ENCODE results near the gene TMEM271.

TMEM271 gene, protein sequence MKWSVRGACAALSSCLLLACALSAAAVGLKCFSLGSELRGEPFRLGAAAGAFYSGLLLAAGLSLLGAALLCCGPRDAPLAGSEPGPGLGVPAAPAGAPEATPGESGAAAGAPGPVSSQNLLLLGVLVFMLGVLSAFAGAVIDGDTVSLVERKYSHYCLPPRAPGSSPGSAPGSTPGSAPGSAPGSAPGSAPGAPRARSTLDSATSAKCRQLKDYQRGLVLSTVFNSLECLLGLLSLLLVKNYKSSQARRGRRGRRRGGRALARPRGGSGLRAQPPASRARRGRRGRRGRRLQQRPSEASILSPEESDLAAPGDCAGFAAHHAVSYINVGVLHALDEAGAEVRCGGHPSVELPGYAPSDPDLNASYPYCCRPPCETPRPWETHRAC
- long read RNA-seq, donor 1, result 0 reads
- long read RNA-seq, donor 2, result 0 reads
- long read RNA-seq, donor 3, result 0 reads
- long read RNA-seq, donor 4, result 0 reads
- long read RNA-seq, donor 5, partial matches to known transcripts, result 0 of 2 reads
- long read RNA-seq, donor 5, other reads (novel, unspliced or antisense), result 0 of 2 reads
- long read RNA-seq, donor 6, result 0 reads
- long read RNA-seq, donor 7, result 0 reads
- long read RNA-seq, donor 8, result 0 reads

DNA sequence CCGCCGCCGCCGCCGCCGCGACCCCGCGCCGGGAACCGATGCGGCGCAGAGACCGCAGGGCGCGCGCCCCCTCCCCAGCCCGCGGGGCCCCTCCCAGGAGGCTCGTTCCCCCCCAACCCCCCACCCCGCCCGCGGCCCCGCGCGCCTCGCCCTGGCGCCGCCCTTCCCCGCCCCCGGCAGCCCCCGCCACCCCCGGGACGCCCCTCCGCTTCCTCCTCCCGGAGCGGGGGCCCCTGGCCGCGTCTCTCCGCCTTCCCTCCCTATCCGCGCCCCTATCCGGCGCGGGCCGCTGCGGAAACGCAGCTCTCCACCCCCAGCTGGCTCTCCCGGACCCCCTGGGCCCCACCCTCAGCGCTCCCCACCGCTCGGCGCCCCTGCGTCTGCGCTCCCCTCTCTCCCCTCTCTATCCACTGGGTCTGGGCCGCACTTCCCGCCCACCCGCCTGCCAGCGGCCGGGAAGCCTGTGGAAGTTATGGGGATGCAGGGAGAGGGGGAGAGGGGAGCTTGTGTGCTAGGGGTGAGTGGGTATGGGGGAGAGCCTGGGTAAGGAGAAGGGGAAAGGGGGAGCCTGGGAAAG lies at the start of gene TMEM271:
Gene TMEM271, minus strand, starts transcription at position 51 of the 577 bp plus-strand sequence. CDS start 233 bp downstream, outside the sequence.
- no peak for DNase-seq

DNA sequence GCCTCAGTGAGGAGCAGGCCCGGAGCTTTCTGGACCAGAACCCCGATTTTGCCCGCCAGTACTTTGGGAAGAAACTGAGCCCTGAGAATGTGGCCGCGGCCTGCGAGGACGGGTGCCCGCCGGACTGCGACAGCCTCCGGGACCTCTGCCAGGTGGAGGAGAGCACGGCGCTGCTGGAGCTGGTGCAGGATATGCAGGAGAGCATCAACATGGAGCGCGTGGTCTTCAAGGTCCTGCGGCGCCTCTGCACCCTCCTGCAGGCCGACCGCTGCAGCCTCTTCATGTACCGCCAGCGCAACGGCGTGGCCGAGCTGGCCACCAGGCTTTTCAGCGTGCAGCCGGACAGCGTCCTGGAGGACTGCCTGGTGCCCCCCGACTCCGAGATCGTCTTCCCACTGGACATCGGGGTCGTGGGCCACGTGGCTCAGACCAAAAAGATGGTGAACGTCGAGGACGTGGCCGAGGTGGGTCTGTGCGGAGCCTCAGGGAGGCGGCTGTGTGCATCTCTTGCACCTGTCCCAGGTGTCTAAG lies 49.6 kb upstream of the TMEM271 start:
- DNase-seq, result no peak

DNA sequence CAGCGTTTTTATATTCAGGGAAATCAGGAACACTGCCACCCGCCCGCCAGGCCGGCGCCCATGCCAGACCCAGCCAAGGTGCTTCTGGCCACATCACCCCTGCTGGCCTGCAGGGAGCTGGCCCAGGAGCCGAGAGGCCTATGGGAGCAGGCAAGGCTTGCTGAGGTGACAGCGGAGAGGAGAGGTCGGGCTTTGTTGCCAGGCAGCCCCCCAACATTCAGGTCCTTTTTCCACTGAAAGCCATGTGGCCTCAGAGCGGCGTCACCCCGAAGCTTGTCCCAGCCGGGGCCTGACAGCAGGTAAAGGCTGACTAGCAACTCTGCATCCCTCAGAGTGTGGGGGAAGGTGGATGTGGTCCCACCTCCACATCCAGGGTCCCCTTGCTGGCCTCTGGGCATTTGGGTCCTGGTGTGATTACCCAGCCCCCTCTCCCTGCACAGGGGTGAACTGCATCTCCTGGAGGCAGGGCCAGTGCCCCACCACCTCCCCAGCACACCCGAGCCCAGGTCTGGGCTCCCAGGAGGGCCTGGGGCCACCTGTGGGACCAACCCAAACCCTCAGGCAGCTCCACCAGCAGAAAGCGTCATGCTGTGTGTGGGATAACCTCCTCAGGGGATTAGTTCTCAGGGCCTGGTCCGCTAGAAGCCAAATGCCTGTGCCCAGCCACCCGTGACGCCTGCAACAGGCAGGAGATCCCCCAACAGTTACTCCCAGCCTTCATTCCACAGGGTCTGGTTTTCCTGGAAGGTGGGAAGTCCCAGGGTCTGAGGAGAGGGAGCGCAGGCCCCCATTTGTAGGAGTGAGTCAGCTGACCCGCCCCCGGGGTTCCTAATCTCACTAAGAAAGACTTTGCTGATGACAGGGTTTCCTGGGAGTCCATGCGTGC lies 48.9 kb upstream of the TMEM271 start, which contains the start of gene PDE6B:
Gene PDE6B, plus strand, starts transcription at position 869 of the 886 bp plus-strand sequence. CDS start 54 bp downstream, outside the sequence.
- peak; percentile 69 for DNase-seq

DNA sequence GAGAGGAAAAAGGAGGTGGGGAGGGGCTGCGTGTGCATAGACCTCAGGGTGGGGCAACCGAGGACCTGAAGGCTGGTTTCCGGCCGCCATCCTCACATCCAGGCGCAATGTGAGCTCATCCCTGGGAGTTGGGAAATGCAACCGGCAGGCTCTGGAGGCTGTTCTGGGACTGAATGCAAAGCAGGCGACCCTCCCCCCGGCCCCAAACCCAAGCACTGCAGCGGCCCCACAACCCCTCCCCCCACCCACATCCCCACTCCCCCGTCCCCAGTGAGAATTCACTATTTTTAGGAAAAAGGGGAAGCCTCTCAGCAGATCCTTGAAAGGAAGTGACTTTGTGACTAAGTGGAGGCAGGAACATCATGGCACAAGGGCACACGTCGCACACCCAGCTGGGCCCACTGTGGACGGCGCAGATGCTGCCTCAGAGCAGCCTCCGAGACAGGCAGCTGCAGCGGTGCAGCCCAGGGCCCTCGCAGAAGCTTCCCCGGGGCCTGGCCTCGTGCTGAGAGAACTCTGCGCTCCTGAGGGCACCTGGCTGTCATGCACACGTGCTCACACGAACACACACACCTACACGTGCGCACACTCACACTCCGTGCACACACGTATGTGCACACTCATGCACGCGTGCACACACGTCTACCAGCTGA lies 47.9 kb upstream of the TMEM271 start:
- no peak for DNase-seq

DNA sequence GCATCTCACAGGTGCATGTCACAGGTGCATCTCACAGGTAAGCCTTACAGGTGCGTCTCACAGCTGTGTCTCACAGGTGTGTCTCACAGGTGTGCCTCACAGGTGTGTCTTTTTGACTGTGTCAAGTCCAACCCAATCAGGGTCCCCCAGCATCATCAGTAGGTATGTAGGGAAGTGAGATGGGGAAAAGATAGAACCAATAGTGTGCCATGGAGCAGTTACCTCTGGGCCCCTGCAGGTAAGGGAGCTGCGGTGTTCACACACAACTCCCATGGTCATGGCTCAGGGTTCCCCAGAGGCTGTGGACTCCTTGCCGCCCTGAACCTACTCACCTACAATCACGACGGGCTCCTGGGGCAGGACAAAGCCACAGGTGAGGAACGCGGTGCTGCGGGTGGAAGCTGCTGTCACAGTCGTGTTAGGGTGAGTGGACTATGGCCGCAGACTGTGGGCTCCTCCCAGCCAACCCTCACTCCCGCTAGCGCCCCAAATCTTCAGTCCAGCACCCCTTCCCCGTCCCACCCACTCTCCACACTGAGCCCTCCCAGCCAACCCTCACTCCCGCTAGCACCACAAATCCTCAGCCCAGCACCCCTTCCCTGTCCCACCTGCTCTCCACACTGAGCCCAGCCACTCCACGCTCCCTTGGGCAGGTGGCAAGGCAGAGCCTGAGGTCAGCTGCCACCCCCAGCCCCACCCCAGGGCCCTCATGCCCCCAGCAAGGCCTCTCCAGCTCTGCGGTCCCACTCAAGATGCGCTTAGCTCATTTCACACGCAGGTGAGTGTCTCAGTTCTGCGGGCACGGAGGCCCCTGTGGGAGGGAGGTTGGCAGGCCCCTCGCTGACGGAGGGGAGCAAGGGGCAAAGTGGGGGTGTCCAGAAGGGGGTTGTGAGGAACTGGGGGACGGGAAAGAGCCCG lies 47.2 kb upstream of the TMEM271 start:
- no peak for DNase-seq

DNA sequence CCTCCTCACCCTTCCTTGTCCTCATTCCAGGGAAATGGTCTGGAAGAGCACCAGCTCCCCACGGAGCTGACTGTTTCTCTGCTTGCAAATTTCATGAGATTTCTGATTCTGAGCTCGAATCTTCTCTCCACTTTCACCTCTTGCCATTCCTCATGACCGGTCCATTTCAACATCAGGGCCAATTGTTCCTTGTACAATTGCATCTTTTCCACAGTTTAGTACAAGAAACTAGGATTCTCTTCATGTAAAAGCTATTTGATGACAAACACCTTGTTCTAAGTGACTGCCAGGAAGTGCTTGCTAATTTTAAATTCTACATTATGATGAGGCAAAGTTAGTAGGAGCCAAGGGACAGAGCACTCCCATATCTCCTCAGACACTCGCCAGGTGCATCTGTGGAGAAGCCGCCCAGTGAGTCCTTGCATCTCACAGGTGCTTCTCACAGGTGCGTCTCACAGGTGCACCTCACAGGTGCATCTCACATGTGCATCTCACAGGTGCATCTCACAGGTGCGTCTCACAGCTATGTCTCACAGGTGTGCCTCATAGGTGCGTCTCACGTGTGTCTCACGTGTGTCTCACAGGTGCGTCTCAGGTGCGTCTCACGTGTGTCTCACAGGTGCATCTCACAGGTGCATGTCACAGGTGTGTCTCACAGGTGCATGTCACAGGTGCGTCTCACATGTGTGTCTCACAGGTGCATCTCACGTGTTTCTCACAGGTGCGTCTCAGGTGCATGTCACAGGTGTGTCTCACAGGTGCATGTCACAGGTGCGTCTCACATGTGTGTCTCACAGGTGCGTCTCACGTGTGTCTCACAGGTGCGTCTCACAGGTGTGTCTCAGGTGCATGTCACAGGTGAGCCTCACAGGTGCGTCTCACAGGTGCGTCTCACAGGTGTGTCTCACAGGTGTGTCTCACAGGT lies 46.2 kb upstream of the TMEM271 start:
- DNase-seq, result no peak

DNA sequence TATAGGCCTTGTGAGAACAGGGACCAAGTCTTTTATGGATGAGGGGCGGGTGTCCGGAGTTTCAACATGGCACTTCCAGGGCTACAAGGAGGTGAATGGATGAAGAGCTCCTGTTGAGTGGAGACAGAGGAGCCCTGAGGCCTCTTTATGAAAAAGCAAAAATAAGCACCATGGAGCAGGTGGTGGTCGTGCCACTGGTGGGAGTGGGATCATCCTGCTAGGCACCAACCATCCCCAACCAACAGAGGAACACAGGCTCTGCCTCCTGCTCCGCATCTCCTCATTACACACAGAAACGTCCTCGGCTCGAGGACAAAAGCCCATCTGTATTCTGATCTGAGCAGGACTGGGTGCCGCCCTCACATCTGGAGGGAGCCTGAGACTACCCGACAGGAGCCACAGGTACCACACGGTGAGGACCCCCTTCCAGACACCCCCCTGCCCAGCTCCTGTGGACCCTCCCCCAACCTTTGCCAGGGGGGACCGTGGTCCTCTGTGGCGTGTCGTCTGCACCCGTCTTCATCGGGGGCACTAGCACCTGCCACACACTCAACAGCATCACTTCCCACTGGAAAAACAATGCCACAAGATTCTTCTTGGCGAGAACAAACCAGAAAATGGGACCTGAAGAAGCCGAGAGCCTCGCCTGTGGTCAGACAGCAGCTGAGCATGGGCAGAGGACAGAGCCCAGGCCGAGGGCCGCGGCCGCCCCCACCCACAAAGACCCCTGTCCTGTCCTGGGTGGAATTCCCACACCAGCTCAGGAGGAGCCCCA lies 45.4 kb upstream of the TMEM271 start:
- DNase-seq, result no peak

DNA sequence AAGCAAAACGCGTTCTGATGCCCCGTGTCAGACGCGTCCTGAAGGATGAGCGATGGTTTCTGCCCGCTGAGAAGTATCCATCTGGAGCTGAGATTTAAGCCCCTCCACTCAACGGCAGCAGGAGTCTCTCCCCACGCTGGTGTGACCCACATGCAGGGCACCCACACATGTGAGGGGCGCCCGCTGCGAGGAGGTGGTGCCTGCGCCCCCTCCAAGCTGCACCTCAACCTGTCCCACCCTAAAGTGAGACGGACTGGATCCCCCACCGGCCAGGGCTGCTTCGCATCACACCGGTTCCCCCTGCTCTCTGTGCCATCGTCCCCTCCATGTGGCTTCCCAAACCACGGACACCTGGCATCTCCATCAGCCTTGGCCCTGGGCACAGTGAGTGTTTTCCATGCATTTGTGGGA lies 44.8 kb upstream of the TMEM271 start:
- DNase-seq, result no peak

DNA sequence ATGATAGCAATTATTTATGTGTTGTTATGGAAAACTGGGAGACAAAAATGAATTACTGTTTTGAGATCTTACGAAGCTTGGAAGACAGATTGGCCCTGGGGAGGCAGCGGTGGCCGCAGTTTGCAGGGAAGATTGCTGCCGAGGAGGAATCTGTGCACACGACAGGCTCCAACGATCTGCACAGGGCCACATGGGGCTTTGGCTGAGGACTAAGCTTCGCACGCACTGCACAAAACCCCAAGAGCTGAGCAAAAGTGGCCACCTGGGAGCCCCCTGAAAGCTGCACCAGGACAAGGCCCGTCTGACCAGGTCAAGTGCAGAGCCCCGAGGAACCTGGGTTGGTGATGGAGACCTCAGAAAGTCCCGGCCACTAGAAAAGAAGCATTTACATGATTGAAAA lies 44.1 kb upstream of the TMEM271 start:
- no peak for DNase-seq

DNA sequence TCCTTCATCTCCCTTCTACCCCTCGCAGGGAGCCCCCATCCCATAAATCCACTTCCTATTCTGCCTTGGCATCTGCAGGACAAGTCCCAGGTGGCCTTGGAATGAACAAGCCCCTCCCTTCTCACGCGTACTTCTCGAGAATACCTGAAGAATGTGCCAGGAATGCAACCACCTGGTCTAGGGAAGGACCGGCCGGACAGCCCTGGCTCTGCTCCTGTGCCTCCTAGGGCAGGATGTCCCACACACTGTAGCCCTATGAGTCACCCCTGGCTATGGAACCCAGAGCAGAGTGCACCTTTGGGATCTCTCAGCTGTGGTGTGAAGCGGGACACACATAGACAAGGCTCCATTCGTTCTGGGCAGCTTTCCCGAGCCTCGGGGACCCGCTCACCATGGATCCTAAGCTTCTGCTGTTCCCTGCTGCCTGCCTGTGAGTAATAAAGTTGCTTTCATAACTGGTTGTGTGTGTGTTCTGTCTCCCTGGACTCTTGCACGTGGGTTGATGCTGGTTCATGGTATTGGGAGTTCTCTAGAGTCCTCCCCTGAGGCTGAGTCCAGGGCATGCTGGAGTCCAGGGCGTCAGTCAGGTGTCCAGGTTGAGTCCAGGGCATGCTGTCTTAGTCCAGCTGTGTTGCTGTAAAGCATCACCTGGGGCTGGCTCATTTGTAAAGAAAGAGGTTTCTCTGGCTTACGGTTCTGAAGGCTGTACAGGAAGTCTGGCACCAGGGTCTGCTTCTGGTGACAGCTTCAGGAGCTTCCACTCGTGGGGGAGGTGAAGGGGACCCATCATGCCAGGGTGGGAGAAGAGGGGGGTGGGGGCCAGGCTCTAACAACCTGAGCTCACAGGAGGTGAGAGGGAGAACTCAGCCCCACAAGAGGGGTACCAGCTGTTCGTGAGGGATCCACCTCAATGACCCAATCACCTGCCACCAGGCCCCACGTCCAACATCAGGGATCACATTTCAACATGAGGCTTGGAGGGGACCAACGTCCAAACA lies 41.8 kb upstream of the TMEM271 start:
- no peak for DNase-seq

DNA sequence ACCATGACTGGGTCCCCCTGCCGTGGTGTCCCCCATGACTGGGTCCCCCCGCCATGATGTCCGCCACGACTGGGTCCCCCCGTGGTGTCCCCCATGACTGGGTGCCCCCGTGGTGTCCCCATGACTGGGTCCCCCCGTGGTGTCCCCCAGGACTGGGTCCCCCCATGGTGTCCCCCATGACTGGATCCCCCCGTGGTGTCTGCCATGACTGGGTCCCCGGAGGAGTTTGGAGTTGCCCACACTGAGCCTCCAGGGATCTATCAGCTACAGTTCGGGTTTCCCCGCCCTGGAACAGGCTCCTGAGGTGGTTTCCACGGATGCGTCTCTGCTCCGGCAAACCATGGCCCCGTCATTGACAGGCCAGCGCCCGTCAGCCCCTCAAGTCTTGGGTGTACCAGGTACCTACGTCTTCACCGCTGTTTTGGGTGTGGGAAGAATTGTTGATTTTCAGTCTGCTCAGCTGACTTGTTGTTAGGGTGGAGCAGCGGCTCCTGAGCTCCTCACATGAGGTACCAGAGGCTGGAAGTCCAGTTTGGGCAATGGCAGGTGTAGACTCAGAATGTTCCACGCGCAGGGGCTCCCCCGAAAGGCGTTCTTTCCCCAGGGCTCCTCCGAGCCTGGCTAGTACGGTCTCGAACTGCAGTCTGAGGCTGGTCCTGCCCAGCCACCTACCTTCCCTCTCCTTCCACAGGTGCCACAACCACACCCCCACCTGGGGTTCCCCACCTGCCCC lies 41.0 kb upstream of the TMEM271 start:
- DNase-seq, result no peak

DNA sequence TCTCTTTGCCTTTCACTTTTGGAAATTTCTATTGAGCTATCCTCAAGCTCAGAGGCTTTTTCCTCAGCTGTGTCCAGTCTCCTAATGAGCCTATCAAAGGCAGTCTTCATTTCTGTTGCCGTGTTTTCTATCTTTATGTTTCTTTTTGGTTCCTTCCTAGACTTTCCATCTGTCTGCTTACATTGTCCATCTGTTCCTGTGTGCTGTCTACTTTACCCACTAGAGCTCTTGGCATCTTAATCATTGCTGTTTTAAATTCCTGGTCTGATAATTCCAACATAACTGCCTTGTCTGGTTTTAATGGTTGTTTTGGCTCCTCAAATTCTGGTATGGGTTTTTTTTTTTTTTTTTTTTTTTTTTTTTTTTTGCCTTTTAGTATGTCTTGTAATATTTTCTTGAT lies 40.0 kb upstream of the TMEM271 start:
- no peak for DNase-seq

DNA sequence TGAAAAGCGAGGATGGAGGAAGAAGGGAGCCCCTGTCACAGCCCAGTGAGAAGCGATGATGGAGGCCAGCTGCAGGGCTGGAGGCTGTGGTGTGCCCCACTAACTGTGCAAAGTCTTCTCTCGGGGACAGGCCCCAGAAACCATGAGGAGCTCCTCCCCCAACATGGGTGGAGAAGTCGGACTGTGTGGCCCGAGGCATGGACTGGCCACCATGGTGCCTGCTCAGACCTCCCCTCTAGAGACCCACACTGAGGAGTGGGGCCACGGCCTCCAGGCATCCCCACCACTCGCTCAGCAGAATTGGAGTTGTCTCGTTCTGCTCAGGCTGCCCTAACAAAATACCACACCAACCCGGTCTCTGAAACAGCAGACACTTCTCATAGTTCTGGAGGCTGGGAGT lies 37.0 kb upstream of the TMEM271 start:
- DNase-seq, result no peak

DNA sequence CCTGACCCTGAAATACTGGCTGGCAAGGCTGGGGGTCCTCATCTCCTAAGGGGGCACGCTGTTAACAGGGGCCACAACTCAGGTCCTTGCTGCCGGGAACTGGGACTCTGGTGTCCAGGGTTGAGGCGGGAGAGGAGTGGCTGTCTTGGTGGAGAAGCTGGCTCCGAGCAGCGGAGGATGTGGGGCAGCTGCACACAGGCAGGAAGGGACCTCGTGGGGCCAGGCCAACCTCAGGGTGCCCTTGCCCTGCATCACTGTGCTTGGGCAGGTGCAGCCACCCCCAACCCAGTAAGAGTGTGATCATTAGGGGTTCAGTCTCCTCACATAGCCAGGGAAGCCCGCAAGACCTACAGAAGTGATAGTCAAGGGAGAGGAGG lies 36.6 kb upstream of the TMEM271 start:
- DNase-seq, result no peak

DNA sequence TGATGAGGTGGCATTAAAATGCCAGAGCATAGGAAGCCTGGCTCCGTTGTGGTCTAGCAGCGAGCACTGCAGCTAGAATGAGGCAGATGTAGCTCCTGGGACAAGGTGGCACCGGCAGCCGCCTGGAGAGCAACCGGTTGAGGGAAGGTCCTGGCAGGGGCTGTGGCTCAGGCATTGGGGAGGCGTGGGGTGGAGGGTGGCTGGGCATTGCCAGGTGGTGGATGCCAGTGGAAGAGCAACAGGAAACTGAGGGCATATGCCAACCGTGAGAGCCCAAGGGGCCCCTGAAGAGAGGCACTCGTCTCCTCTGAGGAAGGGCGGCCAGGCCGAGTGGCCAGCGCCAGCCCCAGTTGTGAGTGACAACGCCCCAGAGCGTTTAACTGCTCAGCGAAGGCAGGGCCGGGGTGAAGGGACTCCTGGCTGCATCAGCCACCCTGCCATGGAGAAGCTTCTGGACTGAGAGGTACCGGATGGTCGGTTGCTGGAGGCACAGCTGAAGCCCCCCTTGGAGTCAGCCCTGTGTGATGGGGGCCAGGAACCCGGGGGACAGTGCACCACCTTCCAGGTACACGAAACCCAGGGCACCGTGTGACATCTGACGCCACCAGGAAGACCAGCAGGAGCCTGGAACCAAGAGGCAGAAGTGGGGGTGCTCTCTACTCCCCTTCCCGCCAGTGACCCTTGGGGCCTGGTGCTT lies 36.1 kb upstream of the TMEM271 start:
- DNase-seq, result no peak
